Astrocyte (in vitro differentiated cells and primary cell): ENCODE data around the gene LIN28B.

Source experiments
- EZH2 ChIP-seq: IDR thresholded peaks from 2 replicates; pipeline ENCODE4 v1.6.1; 2012; ENCODE audit warnings: mild to moderate bottlenecking, low read length, inconsistent platforms; ENCODE audit not compliant: insufficient read depth
- TF ChIP-seq, protein P1 (sequence below): IDR thresholded peaks from 2 replicates; pipeline ENCODE4 v1.5.1; 2011; ENCODE audit warnings: low read depth, mild to moderate bottlenecking, inconsistent platforms, low read length, moderate library complexity; ENCODE audit not compliant: insufficient read depth

DNA sequence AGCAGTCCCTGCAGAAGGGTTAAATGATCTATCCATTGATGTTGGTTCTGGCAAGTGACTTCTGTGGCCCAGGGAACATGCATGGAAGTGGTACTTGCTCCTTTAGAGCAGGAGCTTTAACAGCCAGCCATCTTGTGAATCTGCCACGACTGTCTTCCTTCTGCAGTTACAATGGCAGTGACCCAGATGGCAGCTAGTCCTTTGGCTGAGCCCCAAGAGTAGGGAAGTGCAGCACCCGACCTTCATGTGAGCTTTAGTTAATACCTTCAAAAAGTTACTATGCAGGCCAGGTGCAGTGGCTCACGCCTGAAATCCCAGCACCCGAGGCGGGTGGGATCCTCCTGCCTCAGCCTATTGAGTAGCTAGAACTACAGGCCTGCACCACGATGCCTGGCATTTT lies 156.5 kb downstream of the LIN28B start:
- no peak for TF ChIP-seq EZH2
- TF ChIP-seq, protein P1, sequence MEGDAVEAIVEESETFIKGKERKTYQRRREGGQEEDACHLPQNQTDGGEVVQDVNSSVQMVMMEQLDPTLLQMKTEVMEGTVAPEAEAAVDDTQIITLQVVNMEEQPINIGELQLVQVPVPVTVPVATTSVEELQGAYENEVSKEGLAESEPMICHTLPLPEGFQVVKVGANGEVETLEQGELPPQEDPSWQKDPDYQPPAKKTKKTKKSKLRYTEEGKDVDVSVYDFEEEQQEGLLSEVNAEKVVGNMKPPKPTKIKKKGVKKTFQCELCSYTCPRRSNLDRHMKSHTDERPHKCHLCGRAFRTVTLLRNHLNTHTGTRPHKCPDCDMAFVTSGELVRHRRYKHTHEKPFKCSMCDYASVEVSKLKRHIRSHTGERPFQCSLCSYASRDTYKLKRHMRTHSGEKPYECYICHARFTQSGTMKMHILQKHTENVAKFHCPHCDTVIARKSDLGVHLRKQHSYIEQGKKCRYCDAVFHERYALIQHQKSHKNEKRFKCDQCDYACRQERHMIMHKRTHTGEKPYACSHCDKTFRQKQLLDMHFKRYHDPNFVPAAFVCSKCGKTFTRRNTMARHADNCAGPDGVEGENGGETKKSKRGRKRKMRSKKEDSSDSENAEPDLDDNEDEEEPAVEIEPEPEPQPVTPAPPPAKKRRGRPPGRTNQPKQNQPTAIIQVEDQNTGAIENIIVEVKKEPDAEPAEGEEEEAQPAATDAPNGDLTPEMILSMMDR, result no peak
